ENCODE measurements around the gene ROCK2.
A peak's percentile ranks its signal among the peaks of the same experiment; 100 is the strongest.

Gene ROCK2
- total RNA-seq: 70.7 to 92.4 reads per million in 2 experiments

- DNase-seq (ENCODE audit: low read depth): peak; percentile 45
Observed at GRCh38 chr2:11344342-11344955, at the start of gene ROCK2. ROCK2 (minus strand) TSS chr2:11344636; CDS start chr2:11344136, 500 bp downstream.

- no peak for DNase-seq (ENCODE audit: low read depth)
Observed at GRCh38 chr2:11393711-11394236, 49.3 kb upstream of the ROCK2 start.

DNA sequence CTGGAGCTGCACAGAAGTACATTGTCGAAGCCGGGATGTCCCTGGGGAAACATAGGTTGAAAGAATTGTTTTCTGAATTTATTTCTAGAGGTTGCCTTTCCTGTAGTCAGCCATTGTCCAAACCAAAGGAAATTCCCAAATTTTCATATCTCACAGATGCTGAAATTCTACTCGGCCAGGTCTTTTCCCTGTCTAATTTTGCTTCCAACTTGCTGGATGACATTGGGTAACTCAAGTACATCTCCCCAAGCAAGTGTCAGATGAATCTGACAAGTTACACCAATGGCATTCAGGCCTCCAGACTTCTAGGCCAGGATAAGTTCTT, 47.5 kb upstream of the ROCK2 start:
- no peak for DNase-seq (ENCODE audit: low read depth)

DNA sequence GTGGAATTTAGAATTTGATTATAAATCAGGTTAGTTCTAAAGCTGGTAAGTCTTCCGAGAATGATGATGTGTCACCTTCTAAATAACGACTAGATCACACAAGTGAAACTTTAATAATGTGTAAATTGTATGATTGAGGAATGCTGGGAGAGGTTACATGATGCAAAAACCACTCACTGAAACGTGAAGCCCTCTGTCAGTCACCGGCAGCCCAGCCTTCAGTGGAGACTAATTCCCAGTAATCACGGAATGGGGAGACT, 45.9 kb upstream of the ROCK2 start:
- no peak for DNase-seq (ENCODE audit: low read depth)

DNA sequence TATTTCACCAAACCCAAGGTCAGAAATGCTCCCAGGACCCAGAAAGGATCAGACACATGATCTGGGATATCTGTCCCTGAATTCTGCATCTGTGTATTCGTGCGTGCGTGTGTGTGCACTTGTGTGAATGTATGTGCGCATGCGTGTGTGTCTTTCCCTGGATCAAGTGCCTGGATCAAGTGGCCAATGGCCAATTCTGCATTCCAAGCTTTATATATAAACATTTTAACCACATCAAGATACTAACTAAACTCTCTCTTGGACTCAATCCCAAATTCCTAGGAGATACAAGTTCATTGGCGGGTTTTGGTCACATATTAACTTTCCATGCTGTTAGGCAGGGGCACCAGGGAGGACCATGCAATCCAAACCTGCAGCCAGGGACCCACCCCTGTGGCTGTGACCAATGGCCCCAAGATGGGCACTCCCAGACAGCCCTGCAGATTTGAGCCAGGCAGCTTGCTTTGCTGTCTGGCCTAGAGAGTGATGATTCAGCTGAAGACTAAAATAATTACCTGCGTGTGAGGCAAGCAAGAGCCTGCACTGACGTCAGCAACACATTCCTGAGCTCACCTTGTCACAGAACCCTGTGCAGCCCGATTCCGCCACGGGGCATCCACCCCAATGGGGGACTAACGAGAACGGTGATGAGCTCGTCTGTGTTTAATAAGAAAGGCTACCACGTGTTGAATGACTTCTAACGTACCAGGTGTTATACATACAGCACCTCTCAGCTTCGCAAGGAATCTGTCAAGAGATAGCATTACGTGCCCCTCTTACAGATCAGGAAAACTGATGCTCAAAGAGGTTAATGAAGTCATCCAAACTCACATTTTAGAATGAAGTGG, 45.3 kb upstream of the ROCK2 start:
- no peak for DNase-seq (ENCODE audit: low read depth)

DNA sequence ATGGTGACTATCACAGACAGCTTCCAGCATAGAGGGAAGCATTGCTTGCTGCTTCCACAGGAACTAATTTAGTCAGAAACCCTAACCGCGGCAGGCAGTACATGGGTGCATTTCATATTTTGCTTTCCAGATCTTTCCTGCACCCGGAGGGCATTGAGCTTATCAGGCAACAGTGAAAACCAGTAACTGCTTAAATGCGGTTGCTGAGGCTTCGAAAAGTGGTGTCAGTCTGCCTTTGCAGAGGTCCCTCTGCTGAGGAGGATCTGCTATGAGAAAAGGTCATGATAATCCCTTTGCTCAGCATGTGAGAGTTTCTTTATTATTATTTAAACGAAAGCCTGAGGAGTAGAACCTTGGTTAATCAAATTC, 44.6 kb upstream of the ROCK2 start:
- no peak for DNase-seq (ENCODE audit: low read depth)

- DNase-seq (ENCODE audit: low read depth): no peak
Observed at GRCh38 chr2:11388262-11389051, 44.0 kb upstream of the ROCK2 start.

- DNase-seq (ENCODE audit: low read depth): no peak
Observed at GRCh38 chr2:11387843-11388242, 43.4 kb upstream of the ROCK2 start.

- DNase-seq (ENCODE audit: low read depth): no peak
Observed at GRCh38 chr2:11387100-11387390, 42.6 kb upstream of the ROCK2 start.

DNA sequence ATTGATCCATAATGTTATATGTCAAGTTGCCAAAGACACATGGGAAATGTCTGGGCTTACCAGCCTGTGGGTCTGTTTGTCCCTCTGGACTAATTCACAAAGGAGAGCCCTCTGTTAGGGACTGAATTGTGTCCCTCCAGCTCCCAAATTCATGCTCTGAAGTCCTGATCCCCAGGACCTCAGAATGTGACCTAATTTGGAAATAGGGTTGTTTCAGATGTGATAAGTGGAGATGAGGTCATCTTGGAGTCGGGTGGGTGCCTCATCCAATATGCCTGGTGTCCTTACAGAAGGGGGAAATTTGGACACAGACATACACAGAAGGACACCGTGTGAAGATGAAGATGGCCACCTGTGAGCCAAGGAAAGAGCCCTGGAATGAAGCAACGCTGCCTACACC, 41.4 kb upstream of the ROCK2 start:
- DNase-seq (ENCODE audit: low read depth): no peak

GRCh38 chr2:11385216-11385615, 40.8 kb upstream of the ROCK2 start:
- no peak for DNase-seq (ENCODE audit: low read depth)

DNA sequence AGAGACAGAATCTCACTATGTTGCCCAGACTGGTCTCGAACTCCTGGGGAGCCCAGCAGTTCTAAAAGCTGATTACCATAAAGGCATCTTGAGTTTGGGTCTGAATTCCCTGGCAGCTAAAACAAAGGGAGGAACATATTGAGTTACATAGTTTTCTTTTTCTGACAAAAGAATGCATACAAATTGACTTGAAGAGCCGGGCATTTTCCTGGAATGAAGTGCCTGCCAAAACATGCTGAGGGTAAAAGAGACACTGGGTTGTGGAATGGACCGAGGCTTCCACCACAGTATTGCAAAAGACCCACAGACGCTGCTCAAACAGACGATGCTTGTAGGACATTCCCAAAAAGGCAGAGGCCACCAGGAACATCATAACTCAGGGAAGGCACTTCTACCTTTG, 35.1 kb upstream of the ROCK2 start:
- no peak for DNase-seq (ENCODE audit: low read depth)

DNA sequence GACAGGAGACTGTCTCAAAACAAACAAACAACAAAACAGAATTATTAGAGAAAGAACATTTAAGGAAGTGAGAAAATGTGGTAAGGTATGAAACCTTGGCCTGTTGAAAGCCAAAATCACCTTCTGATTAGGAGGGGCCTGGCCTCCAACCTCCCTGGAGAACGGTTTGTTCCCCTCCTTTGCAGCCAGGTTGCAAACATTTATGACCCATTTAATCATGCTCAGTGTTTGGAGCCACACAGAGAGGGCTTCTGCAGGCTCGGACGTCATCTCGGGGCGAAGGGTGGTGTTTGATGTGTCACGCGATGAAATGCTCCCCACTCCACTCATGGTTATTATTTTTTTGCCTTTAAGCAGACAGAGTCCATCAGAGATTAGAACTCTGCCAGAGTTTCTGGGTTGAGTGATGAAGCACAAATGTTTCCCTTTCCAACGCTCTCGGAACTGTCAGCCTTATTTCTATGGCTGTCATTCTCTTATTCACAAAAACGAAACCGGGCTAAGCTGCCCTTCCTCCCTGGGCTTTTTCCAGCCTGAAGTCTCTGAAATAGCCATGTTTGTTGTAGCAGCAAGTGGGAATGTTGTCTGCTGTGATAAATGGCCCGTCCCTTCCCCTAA, 33.6 kb upstream of the ROCK2 start:
- no peak for DNase-seq (ENCODE audit: low read depth)

DNA sequence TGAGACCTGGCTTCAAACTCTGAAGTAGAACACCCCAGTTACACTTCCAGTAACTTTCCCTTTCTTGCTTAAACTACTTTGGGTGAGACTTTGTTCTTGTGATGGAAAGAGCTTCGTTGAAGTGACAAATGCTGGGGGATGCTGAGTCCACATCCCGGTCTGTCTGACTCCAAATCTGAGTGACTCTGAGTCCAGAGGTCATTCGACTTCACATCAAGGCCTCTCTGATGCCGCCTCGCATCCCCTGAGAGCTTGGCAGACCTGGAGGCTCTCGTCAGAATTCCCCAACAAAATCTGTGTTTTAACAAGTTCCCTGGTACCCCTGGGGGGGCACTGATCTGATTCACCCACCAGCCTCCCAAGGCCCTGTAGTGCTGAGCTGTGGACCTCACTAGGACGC, 31.6 kb upstream of the ROCK2 start:
- DNase-seq (ENCODE audit: low read depth): no peak

DNA sequence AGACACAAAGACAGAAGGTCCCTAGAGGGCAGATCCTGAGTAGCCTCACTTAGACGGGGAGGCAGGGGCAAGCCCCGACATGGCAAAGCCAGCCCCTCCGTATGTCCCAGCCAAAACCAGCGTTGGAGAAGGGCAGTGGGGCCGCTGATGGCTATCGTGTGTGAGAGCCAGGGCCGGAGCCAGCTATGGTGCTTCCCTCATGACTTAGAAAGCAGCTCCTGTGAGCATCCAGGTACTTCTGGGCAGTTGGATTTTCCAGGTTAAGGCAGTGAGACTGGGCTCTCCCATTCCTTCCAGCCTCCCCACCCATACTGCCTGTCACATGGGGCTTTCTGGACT, 31.2 kb upstream of the ROCK2 start:
- no peak for DNase-seq (ENCODE audit: low read depth)

DNA sequence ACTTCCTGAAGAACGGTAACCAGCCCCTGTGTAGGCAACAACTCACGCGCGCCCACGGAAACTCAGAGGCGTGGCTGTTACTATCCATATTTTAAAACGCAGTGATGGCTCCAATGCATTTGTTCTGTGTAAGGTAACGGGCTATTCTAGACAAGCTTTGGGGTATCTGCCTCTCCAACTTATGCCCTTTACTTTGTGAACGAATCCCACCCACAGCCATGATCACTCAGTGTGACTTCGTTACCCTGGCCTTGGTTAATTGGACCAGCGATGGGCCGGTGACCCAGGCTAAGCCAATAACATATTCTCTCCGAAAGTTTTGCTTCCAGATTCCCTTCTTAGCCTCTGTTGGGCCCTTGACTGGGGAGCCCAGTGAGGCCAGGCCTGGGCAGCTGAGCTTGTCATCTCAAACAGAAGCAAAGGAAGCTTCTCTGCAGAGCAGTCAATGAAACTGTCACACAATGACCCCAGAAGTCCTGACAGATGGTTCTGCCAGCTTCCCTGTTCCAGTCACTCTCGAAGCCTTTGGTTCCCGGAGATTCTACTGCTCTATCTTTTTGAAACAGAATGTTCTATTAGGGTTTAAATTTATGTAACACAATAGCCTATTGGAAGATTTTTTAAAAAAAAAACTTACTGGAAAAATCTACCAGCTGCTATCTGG, 30.7 kb upstream of the ROCK2 start:
- no peak for DNase-seq (ENCODE audit: low read depth)

GRCh38 chr2:11373096-11373495, 28.7 kb upstream of the ROCK2 start:
- no peak for DNase-seq (ENCODE audit: low read depth)

GRCh38 chr2:11371092-11371937, 26.9 kb upstream of the ROCK2 start:
- DNase-seq (ENCODE audit: low read depth): no peak

GRCh38 chr2:11370377-11371091, 26.1 kb upstream of the ROCK2 start:
- no peak for DNase-seq (ENCODE audit: low read depth)

DNA sequence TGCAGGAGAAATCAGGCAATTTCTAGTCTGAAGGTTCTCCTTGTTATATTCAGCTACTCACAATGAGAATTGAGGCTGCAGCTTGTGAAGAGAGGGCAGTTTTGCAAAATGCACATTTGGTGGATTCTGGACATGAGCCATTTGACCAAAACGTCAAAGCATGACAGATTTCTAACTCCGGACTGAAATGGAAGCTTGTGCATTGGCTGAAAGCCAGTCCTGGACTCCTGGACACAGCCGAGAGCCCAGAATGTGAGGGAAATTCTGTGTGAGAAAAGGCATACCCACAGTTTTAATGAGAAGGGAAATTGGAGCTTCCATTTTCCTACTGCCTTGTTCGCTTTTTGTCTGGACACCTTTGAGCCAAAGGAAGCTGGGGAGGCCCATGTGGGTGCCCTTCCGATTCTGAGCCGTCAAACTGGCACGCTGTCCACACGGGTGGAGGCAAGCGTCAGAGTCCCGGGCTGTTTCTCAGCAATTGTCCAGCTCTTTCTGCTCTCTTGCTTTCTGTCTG, 23.7 kb upstream of the ROCK2 start:
- DNase-seq (ENCODE audit: low read depth): no peak

Measured in T follicular helper cell (primary cell).